Testis (tissue), 3 donors: ENCODE results near the gene LRRC43. TPM values are rescaled to one million over a fixed set of nuclear protein-coding genes. Genes with fewer than 3 reads are reported as not detected.

Source experiments
- DNase-seq: peaks from one replicate; pipeline ENCODE4 v3.0.0-alpha.2; 2019
- H3K27ac ChIP-seq, 2 donors: fragments of 200-600 bp; sonication (generic); one replicate each; pipeline ENCODE4 v1.5.1; 2019
- H3K27me3 ChIP-seq: fragments of 200-600 bp; sonication (generic); one replicate; pipeline ENCODE4 v1.5.1; 2019
- H3K36me3 ChIP-seq: fragments of 200-600 bp; sonication (generic); one replicate; pipeline ENCODE4 v1.5.1; 2017; ENCODE audit warnings: low read depth; ENCODE audit errors: missing control alignments
- H3K4me1 ChIP-seq: fragments of 200-600 bp; sonication (generic); one replicate; pipeline ENCODE4 v1.5.1; 2019
- H3K4me3 ChIP-seq, 2 donors: fragments of 200-600 bp; sonication (generic); one replicate each; pipeline ENCODE4 v1.5.1; 2017 to 2019
- H3K9me3 ChIP-seq: fragments of 200-600 bp; sonication (generic); one replicate; pipeline ENCODE4 v1.5.1; 2017
- POLR2A ChIP-seq: fragments of 450-650 bp; IDR thresholded peaks from one replicate; pipeline ENCODE4 v1.6.1; 2017; ENCODE audit warnings: antibody characterized with exemption, mild to moderate bottlenecking, moderate library complexity
- WGBS, 2 donors: methylation state at CpG; one replicate each; pipeline ENCODE4 v1.1.5; 2018; 5-methylcytosine and 5-hydroxymethylcytosine counted together
- intact Hi-C: fragments of 100-400 bp; cut with DNase I; formaldehyde crosslinking; loops from one replicate; pipeline ENCODE4 v1.15.1; 2023; ENCODE audit warnings: low total_unique reads
- polyA plus RNA-seq: library from polyadenylated mRNA; stranded (reverse); fragments of 350-450 nt; fragmentation: Illumina TruSeq; extraction: RNeasy Lipid Tissue Mini Kit (QIAGEN cat#74804); gene quantifications from one replicate; pipeline ENCODE4 v1.2.3, GENCODE V29; 2014; ENCODE audit warnings: low read depth, low replicate concordance; ENCODE audit not compliant: insufficient read depth
- small RNA-seq, 2 donors: library from RNA; depleted of rRNA; stranded (forward); fragments of <200 nt; gene quantifications; one replicate each; pipeline ENCODE3, GENCODE V24; 2016
- total RNA-seq, 2 donors: library from RNA; depleted of rRNA; stranded (reverse); fragments of >200 nt; gene quantifications; one replicate each; pipeline ENCODE4 v1.2.3, GENCODE V29; 2016
- TF ChIP-seq, protein P1 (sequence below), 3 experiments: fragments of 450-650 bp in 2 of 3; fragments of 200-600 bp in 1 of 3; sonication (generic) in 1 of 3; IDR thresholded peaks; one replicate each; pipeline ENCODE4 v1.5.1; 2016 to 2019; ENCODE audit warnings: antibody characterized with exemption in 3 of 3, mild to moderate bottlenecking in 2 of 3, moderate library complexity in 1 of 3

Gene LRRC43
- total and polyA plus RNA-seq, 3 donors from 2014 or later, result 10.8 to 16.6 (median 11.0) TPM

- no peaks in the 10 kb centered on the region for H3K36me3 ChIP-seq
- intact Hi-C loops, result no loop called here
- 88 to 90% methylated on average over 11 of the region's 11 CpGs for WGBS, 2 donors
- no peak for DNase-seq
- H3K4me1 ChIP-seq, result no peaks in the 10 kb centered on the region
- no peak for TF ChIP-seq POLR2A
- TF ChIP-seq, protein P1, sequence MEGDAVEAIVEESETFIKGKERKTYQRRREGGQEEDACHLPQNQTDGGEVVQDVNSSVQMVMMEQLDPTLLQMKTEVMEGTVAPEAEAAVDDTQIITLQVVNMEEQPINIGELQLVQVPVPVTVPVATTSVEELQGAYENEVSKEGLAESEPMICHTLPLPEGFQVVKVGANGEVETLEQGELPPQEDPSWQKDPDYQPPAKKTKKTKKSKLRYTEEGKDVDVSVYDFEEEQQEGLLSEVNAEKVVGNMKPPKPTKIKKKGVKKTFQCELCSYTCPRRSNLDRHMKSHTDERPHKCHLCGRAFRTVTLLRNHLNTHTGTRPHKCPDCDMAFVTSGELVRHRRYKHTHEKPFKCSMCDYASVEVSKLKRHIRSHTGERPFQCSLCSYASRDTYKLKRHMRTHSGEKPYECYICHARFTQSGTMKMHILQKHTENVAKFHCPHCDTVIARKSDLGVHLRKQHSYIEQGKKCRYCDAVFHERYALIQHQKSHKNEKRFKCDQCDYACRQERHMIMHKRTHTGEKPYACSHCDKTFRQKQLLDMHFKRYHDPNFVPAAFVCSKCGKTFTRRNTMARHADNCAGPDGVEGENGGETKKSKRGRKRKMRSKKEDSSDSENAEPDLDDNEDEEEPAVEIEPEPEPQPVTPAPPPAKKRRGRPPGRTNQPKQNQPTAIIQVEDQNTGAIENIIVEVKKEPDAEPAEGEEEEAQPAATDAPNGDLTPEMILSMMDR (IDR thresholded peaks at IDR 0.05), result no peak
- no peaks in the 10 kb centered on the region for H3K27me3 ChIP-seq
- H3K27ac ChIP-seq, result no peak overlapping the region
- no peak overlapping the region for H3K4me3 ChIP-seq
- no peaks in the 10 kb centered on the region for H3K9me3 ChIP-seq
Measured at GRCh38 chr12:122244565-122245371, 61.8 kb downstream of the LRRC43 start.

DNA sequence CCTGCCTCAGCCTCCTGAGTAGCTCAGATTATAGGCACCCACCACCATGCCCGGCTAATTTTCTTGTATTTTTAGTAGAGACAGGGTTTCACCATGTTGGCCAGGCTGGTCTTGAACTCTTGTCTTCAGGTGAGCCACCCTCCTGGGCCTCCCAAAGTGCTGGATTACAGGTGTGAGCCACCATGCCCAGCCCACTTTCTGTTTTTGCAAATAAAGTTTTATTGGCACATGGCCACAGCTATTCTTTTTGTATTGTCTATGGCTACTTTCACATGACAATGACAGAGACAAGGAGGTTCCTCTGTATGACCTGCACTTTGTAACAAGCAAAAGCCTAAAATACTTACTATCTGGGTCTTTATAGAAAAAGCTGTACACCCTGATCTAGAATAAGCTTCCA lies 62.6 kb downstream of the LRRC43 start:
- WGBS, 2 donors, result 96 to 100% methylated on average over 1 of the region's 1 CpG
- no peak for DNase-seq
- Histone ChIP-seq H3K27ac (no peak overlapping the region), H3K4me1 (no peaks in the 10 kb centered on the region), H3K27me3 (no peaks in the 10 kb centered on the region), H3K9me3 (no peaks in the 10 kb centered on the region), H3K36me3 (no peaks in the 10 kb centered on the region), H3K4me3 (no peak overlapping the region)
- intact Hi-C loops, result no loop called here
- no peak for TF ChIP-seq POLR2A
- TF ChIP-seq, protein P1 (IDR thresholded peaks at IDR 0.05), result no peak

DNA sequence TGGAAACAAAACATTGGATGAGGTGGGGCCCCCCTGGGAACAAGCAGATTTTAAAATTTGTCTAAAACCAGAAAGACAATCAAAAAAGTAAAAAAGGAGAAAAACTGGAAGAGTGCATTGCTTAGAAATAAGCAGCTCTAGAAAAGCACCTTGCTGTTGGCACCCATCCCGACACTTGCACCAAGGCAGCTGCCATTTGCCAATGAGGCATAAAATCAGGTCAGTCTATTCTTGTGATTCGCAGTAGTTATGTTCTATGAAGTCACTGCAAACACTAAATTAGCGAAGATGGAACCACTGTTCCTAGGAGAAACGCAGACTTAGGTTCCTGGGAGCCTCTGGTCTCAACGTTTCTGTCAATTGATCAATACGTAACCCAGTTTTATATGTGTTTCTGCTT lies 67.1 kb downstream of the LRRC43 start:
- H3K9me3 ChIP-seq, result no peaks in the 10 kb centered on the region
- TF ChIP-seq, protein P1 (IDR thresholded peaks at IDR 0.05), result no peak
- no peak for TF ChIP-seq POLR2A
- H3K27me3 ChIP-seq, result no peaks in the 10 kb centered on the region
- H3K4me1 ChIP-seq, result no peaks in the 10 kb centered on the region
- no peak for DNase-seq
- no peaks in the 10 kb centered on the region for H3K36me3 ChIP-seq
- WGBS, 2 donors, result 91 to 96% methylated on average over 6 of the region's 6 CpGs
- no peak overlapping the region for H3K27ac ChIP-seq
- H3K4me3 ChIP-seq, result no peak overlapping the region
- intact Hi-C loops, result no loop called here

DNA sequence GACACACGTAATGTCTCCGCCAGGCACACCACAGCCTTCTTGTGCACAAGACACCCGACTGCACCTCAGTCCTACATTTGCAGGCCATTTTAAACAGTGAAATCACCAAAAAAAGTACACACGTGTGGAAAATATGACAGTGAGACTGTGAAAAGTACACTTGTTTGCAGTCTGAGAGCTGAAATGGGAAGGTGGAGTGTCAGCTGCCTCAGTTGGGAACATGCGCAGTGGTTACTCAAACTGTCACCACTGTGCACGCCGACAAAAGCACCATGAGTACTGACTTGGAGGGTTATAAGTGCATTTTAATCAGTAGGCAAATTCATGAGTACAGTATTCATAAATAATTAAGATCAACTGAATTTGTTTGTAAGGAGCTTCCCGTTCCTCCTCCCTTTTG lies 67.6 kb downstream of the LRRC43 start:
- no peaks in the 10 kb centered on the region for H3K27me3 ChIP-seq
- no peaks in the 10 kb centered on the region for H3K36me3 ChIP-seq
- H3K9me3 ChIP-seq, result no peaks in the 10 kb centered on the region
- DNase-seq, result no peak
- H3K27ac ChIP-seq, result no peak overlapping the region
- H3K4me1 ChIP-seq, result no peaks in the 10 kb centered on the region
- intact Hi-C loops, result no loop called here
- H3K4me3 ChIP-seq, result no peak overlapping the region
- 92 to 94% methylated on average over 8 of the region's 8 CpGs for WGBS, 2 donors
- TF ChIP-seq, protein P1 (IDR thresholded peaks at IDR 0.05), result no peak
- TF ChIP-seq POLR2A, result no peak

Small RNA genes within 50 kb of the gene (small RNA-seq; reads per million reads assigned to genes)
- 0.64 to 0.66 reads per million in 2 donors for gene DIABLO

Other genes starting within 250 kb of the LRRC43 start
- gene BCL7A, start 161.2 kb upstream of the LRRC43 start, total RNA-seq, result 10 to 100 TPM; 10.2 to 11.1 TPM
- 5.9 TPM for gene BCL7A, start 161.2 kb upstream of the LRRC43 start, polyA plus RNA-seq
- 10 to 100 TPM; 61.2 to 67.9 TPM for gene MLXIP, start 104.4 kb upstream of the LRRC43 start, total RNA-seq
- gene MLXIP, start 104.4 kb upstream of the LRRC43 start, polyA plus RNA-seq, result 39.9 TPM
- gene IL31, start 8.9 kb upstream of the LRRC43 start, total RNA-seq, result not detected
- 0.38 TPM for gene IL31, start 8.9 kb upstream of the LRRC43 start, polyA plus RNA-seq
- 1 to 10 TPM; 2.2 to 5.2 TPM for gene B3GNT4, start 20.6 kb downstream of the LRRC43 start, total RNA-seq
- 2.1 TPM for gene B3GNT4, start 20.6 kb downstream of the LRRC43 start, polyA plus RNA-seq
- 100 to 1,000 TPM; 203 to 204 TPM for gene DIABLO, start 42.9 kb downstream of the LRRC43 start, total RNA-seq
- gene DIABLO, start 42.9 kb downstream of the LRRC43 start, polyA plus RNA-seq, result 138 TPM
- 10 to 100 TPM; 36.1 to 41.3 TPM for gene VPS33A, start 83.4 kb downstream of the LRRC43 start, total RNA-seq
- gene VPS33A, start 83.4 kb downstream of the LRRC43 start, polyA plus RNA-seq, result 50.1 TPM
- gene CLIP1, start 239.5 kb downstream of the LRRC43 start, total RNA-seq, result 10 to 100 TPM; 51.9 to 66.5 TPM
- 25.1 TPM for gene CLIP1, start 239.5 kb downstream of the LRRC43 start, polyA plus RNA-seq